ENCODE results near the gene ATP5PB.

Gene ATP5PB

GRCh38 chr1:111476214-111476613 lies 26.9 kb downstream of the ATP5PB start:
- DNase-seq, result no peak

DNA sequence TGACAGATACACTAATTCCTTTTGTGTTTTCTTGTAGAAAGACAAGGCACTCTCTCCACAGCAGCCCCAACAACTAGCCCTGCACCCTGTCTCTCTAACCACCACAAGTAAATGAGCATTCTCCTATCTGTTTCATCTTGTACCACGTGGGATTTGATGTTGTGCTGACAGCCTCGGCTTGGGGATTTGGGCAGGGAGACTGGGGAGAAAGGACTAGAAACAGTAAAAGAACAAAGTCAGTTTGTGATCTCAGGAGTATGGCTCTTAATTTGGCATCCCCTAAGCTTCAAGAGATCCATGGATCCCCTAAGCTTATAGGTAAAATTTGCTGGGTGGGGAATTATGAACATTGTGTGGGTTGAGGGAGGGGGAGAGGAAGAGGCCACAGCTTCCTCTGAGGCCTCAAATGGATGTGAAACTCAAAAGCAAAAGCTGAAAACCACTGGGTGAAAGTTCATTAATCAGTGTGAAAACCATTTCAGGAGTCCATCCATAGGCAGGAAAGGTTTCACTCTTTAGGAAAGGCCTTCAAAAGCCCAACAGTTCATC lies 27.6 kb downstream of the ATP5PB start:
- no peak for DNase-seq

DNA sequence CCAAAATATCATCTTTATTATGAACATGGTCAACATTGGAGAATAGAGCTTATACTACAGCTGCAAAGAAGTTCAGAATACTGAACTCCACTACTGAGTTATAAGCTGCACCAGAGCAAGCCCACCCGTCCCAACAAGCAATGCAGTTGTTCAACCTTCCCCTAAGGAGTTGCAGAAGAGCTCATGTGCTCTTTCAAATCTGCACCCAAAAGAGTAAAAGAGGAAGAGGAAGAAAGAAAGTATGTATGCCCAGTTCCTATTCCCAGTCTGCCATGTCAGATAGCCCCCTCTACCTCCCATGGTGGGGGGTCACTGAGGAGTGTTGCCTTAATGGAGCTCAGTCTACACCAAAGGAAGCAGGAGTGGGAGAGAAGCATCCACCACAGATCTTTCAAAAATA lies 31.4 kb downstream of the ATP5PB start:
- DNase-seq, result no peak

DNA sequence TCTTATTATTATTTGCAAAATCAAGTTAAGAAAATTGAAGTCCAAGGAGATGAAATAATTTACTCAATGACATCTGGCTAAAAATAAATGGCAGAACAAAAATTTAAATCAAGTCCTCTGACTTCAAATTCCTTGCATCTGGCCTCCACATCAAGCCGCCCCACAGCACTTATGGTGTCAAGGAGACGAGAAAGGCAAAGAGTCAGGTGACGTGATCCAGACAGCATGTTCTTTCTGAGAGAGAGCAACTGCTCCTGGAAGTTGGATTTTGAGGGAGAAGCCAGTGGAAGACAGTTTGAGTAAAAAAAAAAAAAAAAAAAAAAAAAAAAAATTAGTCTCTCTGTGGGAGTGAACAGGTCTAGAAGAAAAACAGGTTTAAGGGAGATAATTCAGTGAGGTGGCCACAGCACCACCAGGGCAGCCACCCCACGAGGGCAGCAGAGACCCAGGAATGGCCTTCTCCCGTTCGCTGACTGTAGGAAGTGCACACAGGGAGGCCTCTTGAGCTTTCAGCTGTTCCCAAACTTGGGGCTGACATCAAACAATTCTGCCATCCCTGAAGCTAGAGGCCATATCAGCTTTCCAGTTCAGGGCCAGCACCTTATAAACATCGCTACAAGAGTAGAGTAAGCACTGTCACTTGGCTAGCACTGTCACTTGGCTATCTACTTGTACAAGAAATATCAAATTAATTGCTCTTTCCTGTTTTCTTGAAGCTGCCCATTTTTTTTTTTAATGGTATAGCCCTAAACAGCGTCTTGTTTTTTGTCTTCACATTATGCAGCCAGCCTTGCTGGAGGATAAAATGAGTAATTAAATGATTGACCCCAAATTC lies 32.3 kb downstream of the ATP5PB start:
- peak; percentile 21 for DNase-seq

- no peak for DNase-seq
Measured at GRCh38 chr1:111483166-111483565, 33.9 kb downstream of the ATP5PB start.

DNA sequence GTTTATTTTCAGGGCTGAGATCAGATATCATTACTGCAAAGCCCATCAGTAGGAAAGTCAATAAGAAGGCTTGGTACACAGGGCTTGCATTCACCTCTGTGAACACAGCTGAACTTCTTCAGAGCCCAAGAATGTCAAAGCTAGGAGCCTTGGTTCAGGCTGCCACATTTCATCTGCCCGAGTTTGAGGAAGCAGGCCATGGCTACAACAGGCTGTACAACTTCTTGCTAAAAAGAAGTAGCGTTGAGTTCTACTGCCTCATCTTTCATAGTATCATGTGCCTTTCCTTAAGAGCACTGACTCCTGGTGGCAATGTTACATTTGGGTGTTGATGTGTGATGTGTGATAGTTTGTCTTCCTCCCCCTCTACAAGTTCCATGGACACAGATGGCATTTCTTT lies 34.6 kb downstream of the ATP5PB start:
- DNase-seq, result no peak

DNA sequence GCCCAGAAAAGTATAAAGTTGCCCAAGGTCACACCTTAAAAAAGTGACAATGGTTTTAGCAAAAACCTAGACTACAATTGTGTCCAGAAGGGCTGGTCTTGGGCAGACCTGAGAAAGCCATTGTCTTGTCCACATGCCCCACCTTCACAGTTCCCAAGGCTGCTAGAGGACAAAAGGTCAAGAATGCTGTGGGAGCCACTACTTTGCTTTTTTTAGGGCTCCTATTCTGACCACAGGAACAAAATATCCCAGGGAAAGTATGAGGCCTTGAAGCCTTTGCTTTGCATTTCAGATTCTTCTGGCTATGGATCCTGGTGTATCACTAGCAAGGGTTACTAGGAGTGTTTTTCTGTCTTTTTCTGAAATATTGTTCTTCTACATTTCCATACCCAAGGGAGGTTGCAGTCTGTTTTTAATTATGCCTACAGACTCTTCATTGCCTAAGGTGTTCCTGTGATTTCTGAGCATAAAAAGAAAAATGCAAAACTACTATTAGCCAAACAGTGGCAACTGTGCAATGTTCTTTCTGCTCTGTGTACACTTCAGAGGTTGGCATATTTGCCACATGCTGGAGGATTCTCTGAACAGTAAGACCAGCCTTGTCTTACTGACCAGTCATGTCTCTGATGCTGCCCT lies 35.2 kb downstream of the ATP5PB start:
- no peak for DNase-seq

- no peak for DNase-seq
Measured at GRCh38 chr1:111486431-111486830, 37.2 kb downstream of the ATP5PB start.

DNA sequence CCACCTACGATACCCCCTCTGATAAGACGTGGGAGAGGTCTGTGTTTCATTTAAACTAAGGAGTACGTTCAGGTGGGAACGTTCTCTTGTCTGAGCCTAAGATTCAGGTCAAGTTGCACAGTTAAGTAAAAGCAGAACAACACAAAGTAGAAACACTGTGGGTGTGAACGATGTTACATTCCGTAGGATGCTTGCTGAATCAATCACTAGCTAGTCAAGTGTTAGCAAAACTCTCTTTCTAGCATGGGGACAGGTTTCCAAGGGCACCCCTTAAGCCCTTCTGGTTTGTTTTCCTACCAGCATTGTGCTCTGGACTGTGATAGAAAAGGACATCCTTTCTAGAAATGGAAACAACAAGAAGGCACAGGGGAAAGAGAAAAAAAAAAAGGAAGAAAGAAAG lies 37.9 kb downstream of the ATP5PB start:
- DNase-seq, result no peak

DNA sequence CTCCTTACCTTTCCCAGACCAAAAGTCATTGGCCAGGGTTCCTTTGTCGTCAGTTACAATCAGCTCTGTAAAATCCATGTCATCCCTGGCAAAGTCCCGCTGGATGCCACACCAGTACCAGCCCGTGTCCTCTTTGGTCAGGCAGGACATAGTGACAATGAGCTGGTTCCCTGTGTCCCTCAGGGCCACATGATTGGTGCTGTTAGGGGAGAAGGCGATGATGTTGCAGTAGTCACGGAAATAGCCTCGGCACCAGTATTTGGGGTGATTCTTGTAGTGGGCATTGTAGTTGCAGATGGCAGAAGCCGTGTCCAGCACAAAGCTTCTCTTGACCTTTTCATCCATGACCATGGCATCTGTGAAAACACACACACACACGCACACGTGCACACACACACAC lies 39.4 kb downstream of the ATP5PB start:
- no peak for DNase-seq

- no peak for DNase-seq
Measured at GRCh38 chr1:111489604-111490003, 40.3 kb downstream of the ATP5PB start.

DNA sequence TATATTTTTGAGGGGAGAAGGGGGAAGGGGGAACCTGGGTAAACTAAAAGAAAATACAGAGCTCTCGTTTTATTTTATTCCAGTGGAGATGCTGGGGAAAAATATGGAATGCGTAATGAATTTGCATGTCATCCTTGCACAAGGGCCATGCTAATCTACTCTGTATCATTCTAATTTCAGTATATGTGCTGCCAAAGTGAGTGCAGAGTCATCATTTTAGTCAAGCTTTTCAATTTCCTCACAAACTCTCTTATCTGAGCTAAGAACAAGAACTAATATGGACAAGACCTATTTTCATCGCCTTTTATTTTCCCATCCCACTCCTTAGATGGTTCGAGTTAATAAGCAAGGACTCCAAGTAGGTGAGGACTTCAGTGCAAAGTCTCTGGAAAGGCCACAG lies 41.0 kb downstream of the ATP5PB start:
- no peak for DNase-seq

DNA sequence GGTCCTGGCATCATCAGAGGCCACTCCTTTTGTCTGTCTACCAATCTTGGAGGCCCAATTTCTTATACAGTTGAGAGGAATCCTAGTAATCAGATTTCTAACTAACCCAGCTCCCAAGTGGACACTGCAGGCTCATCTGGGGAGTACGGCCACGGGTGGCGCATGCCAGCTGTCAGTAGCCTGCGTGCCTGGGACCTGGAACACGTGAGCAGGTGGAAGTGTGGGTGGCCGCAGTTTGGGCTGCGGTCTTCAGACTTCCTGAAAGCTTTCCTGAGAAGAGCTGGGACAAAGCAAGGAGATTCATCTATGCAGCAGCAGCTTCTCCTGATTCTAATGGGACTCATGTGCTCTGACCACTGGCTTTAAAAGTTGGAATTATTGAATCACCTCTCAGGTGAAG lies 41.8 kb downstream of the ATP5PB start:
- no peak for DNase-seq

DNA sequence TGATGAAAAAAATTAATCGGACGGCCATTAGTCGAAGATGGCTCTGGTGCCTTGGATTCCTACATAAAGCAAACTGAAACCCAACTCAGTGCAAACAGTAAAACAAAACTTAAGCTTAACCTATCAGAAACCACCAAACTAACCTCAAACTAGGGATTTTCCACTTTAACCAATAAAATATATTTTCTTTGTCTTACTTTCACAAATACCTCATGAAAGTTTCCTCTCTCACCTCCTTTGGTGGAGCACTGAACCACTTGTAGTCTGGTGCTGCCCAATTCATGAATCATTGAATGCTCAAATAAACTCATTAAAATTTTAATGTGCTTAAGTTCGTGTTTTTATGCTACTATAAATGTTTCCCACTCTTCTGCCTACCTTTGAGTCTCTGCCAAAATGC lies 47.1 kb downstream of the ATP5PB start:
- no peak for DNase-seq

DNA sequence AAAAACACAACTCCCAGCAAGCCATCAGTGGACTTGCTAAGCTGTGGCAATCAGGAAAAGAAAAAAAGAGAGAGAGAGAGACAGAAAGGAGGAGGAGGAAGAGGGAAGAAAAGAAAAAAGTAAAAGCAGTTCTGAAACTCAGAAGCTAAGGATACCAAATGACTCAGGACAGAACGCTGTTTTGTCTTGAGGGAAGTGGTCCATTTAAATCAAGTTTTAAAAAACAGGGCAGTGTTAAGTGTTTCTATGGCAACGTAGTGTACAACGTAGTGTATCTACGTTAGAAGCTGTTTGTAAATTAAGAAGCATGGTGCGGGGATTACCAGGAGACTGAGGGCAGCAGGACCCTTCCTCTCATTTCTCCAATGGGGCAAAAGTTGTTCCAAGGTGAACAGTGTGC lies 48.3 kb downstream of the ATP5PB start:
- DNase-seq, result no peak

GRCh38 chr1:111499026-111499785 lies 49.9 kb downstream of the ATP5PB start:
- DNase-seq, result no peak

GRCh38 chr1:111501645-111502044 lies 52.4 kb downstream of the ATP5PB start:
- DNase-seq, result no peak

DNA sequence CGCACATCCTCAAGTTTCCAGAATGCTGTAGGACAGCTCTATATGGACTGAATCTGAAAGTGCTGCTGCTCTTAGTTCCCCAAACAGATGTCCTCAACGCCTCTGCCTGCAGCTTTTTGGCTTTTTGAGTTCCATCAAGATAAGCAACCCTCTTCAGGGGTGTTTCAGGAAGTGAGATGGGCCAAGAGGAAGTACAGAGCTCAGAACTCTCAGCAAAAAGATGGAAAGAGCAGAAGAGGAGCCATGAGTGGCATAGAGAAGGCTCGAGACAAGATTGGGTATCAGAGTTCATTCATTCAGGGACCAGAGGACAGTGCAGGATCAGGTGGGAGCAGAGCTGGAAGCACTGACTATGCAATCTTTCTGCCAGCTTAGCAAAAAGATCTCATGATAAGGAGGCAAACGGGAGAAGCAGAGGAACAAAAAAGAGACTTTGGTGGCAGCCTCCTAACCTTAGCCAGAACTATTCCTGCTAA lies 54.4 kb downstream of the ATP5PB start, which contains the start of the genes ADORA3 and TMIGD3:
TSS of gene ADORA3 (minus strand) at position 49 of the 476 bp plus-strand sequence. CDS start 279 bp downstream, outside the sequence.
TSS of gene TMIGD3 (minus strand) at position 49 of the 476 bp plus-strand sequence. CDS start 279 bp downstream, outside the sequence.
- no peak for DNase-seq

GRCh38 chr1:111504097-111504496 lies 54.8 kb downstream of the ATP5PB start:
- DNase-seq, result no peak

- DNase-seq, result no peak
Measured at GRCh38 chr1:111505641-111506119, 56.4 kb downstream of the ATP5PB start.

- no peak for DNase-seq
Measured at GRCh38 chr1:111506561-111506960, 57.3 kb downstream of the ATP5PB start.

DNA sequence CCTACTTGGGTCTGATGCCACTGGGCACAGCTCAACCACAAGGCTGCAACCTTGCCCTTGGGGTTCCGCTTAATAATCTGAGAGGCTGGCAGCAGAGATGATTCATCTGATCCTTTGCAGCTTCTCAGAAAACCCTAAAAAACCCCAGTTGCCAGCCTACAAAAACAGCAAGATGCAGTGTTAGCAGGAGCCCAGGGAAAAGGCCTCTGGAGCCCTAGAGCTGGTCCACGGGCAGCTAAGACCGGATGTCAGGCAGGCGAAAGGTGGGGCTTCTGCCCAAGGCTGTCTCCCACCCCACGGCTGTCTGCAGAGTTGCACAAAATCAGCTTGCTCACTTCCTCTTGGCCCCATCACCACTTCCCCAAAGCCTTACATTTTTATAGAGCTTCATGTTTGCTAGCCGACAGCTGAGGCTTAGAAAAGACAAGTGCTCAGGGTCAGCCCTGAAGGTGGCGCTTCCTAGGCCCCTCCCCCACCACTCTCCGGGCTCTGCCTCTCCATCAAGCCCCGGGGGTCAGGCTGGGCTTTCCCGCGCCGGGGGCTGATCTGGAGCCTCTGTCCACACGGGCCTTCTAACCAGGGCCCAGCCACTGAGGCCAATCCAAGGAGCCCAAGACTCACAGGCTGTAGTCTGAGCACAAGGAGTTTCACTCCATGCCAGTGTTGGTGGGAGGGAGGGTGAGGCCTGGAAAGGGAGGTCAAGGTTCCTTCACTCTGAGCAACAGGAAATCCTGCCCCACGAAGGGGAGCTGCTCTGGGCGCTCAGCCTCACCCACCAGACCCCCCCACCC lies 58.3 kb downstream of the ATP5PB start:
- DNase-seq, result peak; percentile 36

All from effector CD4-positive, alpha-beta T cell (primary cell).